Measurements from ENCODE around the gene NUAK1.

The NUAK1 gene

GRCh38 chr12:106118381-106119130, 20.2 kb downstream of the NUAK1 start:
- H3K4me3 ChIP-seq (ENCODE audit: control insufficient read depth, low read depth, low read length) = no peak overlapping the region
- no peak for DNase-seq (ENCODE audit: low read depth)
- TF ChIP-seq CTCF (conservative IDR thresholded peaks at IDR 0.05; ENCODE audit: control insufficient read depth, insufficient read depth, low read depth, low read length) = no peak

GRCh38 chr12:106115440-106115839, 23.3 kb downstream of the NUAK1 start:
- no peak for DNase-seq (ENCODE audit: low read depth)
- H3K4me3 ChIP-seq (ENCODE audit: control insufficient read depth, low read depth, low read length) = no peak overlapping the region
- no peak for TF ChIP-seq CTCF (conservative IDR thresholded peaks at IDR 0.05; ENCODE audit: control insufficient read depth, insufficient read depth, low read depth, low read length)

DNA sequence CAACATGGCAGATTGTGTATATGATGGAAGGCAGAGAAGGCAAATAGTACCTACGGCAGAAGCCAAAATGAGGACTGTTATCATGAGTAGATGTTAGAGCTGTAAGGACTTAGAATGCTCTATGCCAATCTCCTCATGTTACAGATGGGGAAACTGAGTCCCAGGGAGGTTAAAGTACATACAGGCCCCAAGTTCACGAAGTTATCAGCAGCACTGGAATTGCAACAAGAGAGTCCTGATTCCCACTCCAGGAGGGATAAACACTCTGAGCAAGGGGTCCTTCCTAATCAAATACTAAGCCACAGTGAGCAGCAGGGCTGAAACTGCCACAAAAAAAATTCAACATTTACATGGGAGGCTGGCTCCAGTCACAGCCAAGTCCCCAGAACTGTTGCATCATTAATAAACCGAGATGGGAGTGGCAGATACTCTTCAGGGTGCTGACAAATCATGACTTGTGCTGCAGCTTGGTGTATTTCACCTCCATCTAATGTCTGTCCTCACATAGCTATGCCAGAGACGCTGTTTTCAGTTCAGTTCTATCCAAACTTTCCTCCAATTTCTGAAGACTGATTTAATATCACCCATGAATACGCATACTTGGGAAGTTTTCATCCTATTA, 24.2 kb downstream of the NUAK1 start:
- TF ChIP-seq CTCF (conservative IDR thresholded peaks at IDR 0.05; ENCODE audit: control insufficient read depth, insufficient read depth, low read depth, low read length) = no peak
- no peak overlapping the region for H3K4me3 ChIP-seq (ENCODE audit: control insufficient read depth, low read depth, low read length)
- no peak for DNase-seq (ENCODE audit: low read depth)

GRCh38 chr12:106113824-106114446, 24.8 kb downstream of the NUAK1 start:
- no peak for TF ChIP-seq CTCF (conservative IDR thresholded peaks at IDR 0.05; ENCODE audit: control insufficient read depth, insufficient read depth, low read depth, low read length)
- DNase-seq (ENCODE audit: low read depth) = no peak
- H3K4me3 ChIP-seq (ENCODE audit: control insufficient read depth, low read depth, low read length) = no peak overlapping the region

GRCh38 chr12:106113446-106113823, 25.3 kb downstream of the NUAK1 start:
- no peak overlapping the region for H3K4me3 ChIP-seq (ENCODE audit: control insufficient read depth, low read depth, low read length)
- no peak for DNase-seq (ENCODE audit: low read depth)
- TF ChIP-seq CTCF (conservative IDR thresholded peaks at IDR 0.05; ENCODE audit: control insufficient read depth, insufficient read depth, low read depth, low read length) = no peak

DNA sequence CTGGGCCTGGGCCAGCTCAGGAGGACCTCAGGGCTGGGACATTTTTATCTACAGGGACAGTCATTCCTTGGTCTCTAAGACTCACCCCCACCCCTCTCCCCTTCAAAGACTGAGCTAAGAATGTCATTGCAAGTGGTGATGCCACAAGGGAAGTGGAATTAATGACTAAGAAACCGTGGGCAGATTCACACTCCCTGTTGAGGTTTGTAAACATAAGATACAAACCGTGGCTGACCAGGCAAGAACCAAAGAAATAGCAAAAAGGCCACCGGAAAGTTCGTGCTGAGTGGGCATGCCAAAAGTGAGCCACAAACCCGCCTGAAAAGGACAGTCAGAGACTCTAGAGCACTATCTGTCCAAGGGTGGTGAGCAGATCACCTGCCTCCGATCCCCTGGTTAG, 25.7 kb downstream of the NUAK1 start:
- DNase-seq (ENCODE audit: low read depth) = no peak

More for the DNA sequence above, 25.7 kb downstream of the NUAK1 start:
- no peak for TF ChIP-seq CTCF (conservative IDR thresholded peaks at IDR 0.05; ENCODE audit: control insufficient read depth, insufficient read depth, low read depth, low read length)
- no peak overlapping the region for H3K4me3 ChIP-seq (ENCODE audit: control insufficient read depth, low read depth, low read length)

Data from fibroblast of mammary gland (primary cell).